HepG2 (cell line): ENCODE measurements around the gene GNG12. TPM values are rescaled to one million over a fixed set of nuclear protein-coding genes. Genes with fewer than 3 reads are reported as not detected.

ENCODE experiments used
- AKNA ChIP-seq: sonication (generic); formaldehyde crosslinking; IDR thresholded peaks from 2 replicates; pipeline ENCODE4 v1.4.0; 2020; ENCODE audit warnings: missing genetic modification reagents, borderline replicate concordance
- BCL3 ChIP-seq: sonication (generic); formaldehyde crosslinking; IDR thresholded peaks from 2 replicates; pipeline ENCODE4 v1.5.1; 2020; ENCODE audit warnings: mild to moderate bottlenecking, missing genetic modification reagents, moderate library complexity
- BCL6 ChIP-seq: IDR thresholded peaks from 2 replicates; pipeline ENCODE4 v1.6.1; 2016; ENCODE audit warnings: missing genetic modification reagents, missing compliant biosample characterization
- CENPT ChIP-seq: sonication (generic); formaldehyde crosslinking; IDR thresholded peaks from 2 replicates; pipeline ENCODE4 v1.8.0; 2022; ENCODE audit warnings: low read depth, mild to moderate bottlenecking, moderate library complexity, missing genetic modification reagents
- DDIT3 ChIP-seq: sonication (generic); formaldehyde crosslinking; IDR thresholded peaks from 2 replicates; pipeline ENCODE4 v1.4.0; 2020; ENCODE audit warnings: mild to moderate bottlenecking, missing genetic modification reagents
- ELK4 ChIP-seq: sonication (generic); formaldehyde crosslinking; IDR thresholded peaks from 2 replicates; pipeline ENCODE4 v1.9.0; 2021; ENCODE audit warnings: missing genetic modification reagents, borderline replicate concordance
- GATAD1 ChIP-seq: IDR thresholded peaks from 2 replicates; pipeline ENCODE4 v1.6.1; 2016; ENCODE audit warnings: missing genetic modification reagents, missing compliant biosample characterization
- HDAC2 ChIP-seq: sonication (generic); formaldehyde crosslinking; IDR thresholded peaks from 2 replicates; pipeline ENCODE4 v1.4.0; 2020; ENCODE audit warnings: missing genetic modification reagents
- HOXA5 ChIP-seq: sonication (generic); formaldehyde crosslinking; IDR thresholded peaks from 2 replicates; pipeline ENCODE4 v1.4.0; 2020; ENCODE audit warnings: missing genetic modification reagents
- IKZF5 ChIP-seq: IDR thresholded peaks from 2 replicates; pipeline ENCODE4 v1.6.1; 2018; ENCODE audit warnings: missing genetic modification reagents, mild to moderate bottlenecking, missing compliant biosample characterization
- KDM2A ChIP-seq: sonication (generic); formaldehyde crosslinking; IDR thresholded peaks from 2 replicates; pipeline ENCODE4 v1.4.0; 2020; ENCODE audit warnings: low read depth, missing genetic modification reagents, borderline replicate concordance
- MTF1 ChIP-seq: sonication (generic); formaldehyde crosslinking; IDR thresholded peaks from 2 replicates; pipeline ENCODE4 v1.5.0; 2020; ENCODE audit warnings: missing genetic modification reagents
- NFKB2 ChIP-seq: sonication (generic); formaldehyde crosslinking; IDR thresholded peaks from 2 replicates; pipeline ENCODE4 v1.4.0; 2020; ENCODE audit warnings: missing genetic modification reagents, borderline replicate concordance
- PTBP1 ChIP-seq: fragments of 200-400 bp; formaldehyde crosslinking; IDR thresholded peaks from 2 replicates; pipeline ENCODE4 v1.6.1; 2018; ENCODE audit warnings: low read length, low read depth; ENCODE audit not compliant: poor library complexity, severe bottlenecking
- TEAD2 ChIP-seq: sonication (generic); formaldehyde crosslinking; IDR thresholded peaks from 2 replicates; pipeline ENCODE4 v1.9.0; 2021; ENCODE audit warnings: missing genetic modification reagents
- ZEB1 ChIP-seq: IDR thresholded peaks from 2 replicates; pipeline ENCODE4 v1.6.1; 2012; ENCODE audit warnings: mild to moderate bottlenecking, low read depth, inconsistent platforms; ENCODE audit not compliant: insufficient replicate concordance
- ZNF432 ChIP-seq: sonication (generic); formaldehyde crosslinking; IDR thresholded peaks from 2 replicates; pipeline ENCODE4 v1.5.0; 2020; ENCODE audit warnings: missing genetic modification reagents, mild to moderate bottlenecking, borderline replicate concordance
- ZNF446 ChIP-seq: sonication (generic); formaldehyde crosslinking; IDR thresholded peaks from 2 replicates; pipeline ENCODE4 v1.5.0; 2020; ENCODE audit warnings: mild to moderate bottlenecking, missing genetic modification reagents
- ZNF841 ChIP-seq: sonication (generic); formaldehyde crosslinking; IDR thresholded peaks from 2 replicates; pipeline ENCODE4 v1.8.1; 2023; ENCODE audit warnings: missing genetic modification reagents, borderline replicate concordance
- ZSCAN20 ChIP-seq: sonication (generic); formaldehyde crosslinking; IDR thresholded peaks from 2 replicates; pipeline ENCODE4 v1.4.0; 2020; ENCODE audit warnings: missing genetic modification reagents, mild to moderate bottlenecking, borderline replicate concordance
- polyA plus RNA-seq, 8 experiments: library from polyadenylated mRNA; depleted of rRNA in 3 of 8; stranded (reverse) in 7 of 8; unstranded in 1 of 8; fragments of >200 nt; fragmentation: Illumina TruSeq in 4 of 8; extraction: Trizol in 4 of 8; gene quantifications; 2 replicates each; pipeline versions ENCODE4 v1.2.1 to v1.2.3, GENCODE V29; 2011 to 2016; ENCODE audit warnings: low read depth in 4 of 8, missing spikeins in 1 of 8, mixed read lengths in 1 of 8; ENCODE audit not compliant: insufficient read depth in 1 of 8
- total RNA-seq, 5 experiments: library from RNA; depleted of rRNA; stranded (reverse); fragments of >200 nt; fragmentation: Illumina TruSeq; extraction: Trizol; gene quantifications; 2 replicates each; pipeline ENCODE4 v1.2.3, GENCODE V29; 2016; ENCODE audit warnings: low read depth in 1 of 5

The GNG12 gene
- total and polyA plus RNA-seq, 2 of the 13 experiments (the other 11 are each of a cell fraction or from before 2014, with no cell fraction given): 0.11 TPM

- no peak for TF ChIP-seq AKNA (CRISPR knock-in tag)
- no peak for TF ChIP-seq ZSCAN20 (CRISPR knock-in tag)
- TF ChIP-seq CENPT (CRISPR knock-in tag): no peak
- TF ChIP-seq ZNF432 (CRISPR knock-in tag): no peak
- no peak for TF ChIP-seq ZNF446 (CRISPR knock-in tag)
- TF ChIP-seq IKZF5 (CRISPR knock-in tag): peak; percentile 87
- no peak for TF ChIP-seq ELK4 (CRISPR knock-in tag)
- TF ChIP-seq NFKB2 (CRISPR knock-in tag): 0 out of 2 replicates have a peak, but pooled peaks have one; percentile 30
- no peak for TF ChIP-seq ZEB1
- peak; percentile 89 for TF ChIP-seq HDAC2 (CRISPR knock-in tag)
- TF ChIP-seq HOXA5 (CRISPR knock-in tag): peak; percentile 73; the same call in 1 of the 2 replicates
- TF ChIP-seq BCL3 (CRISPR knock-in tag): no peak
- peak; percentile 79 for TF ChIP-seq BCL6
- TF ChIP-seq PTBP1: no peak
- TF ChIP-seq DDIT3 (CRISPR knock-in tag): no peak
- 0 out of 2 replicates have a peak, but pooled peaks have one; percentile 58 for TF ChIP-seq TEAD2 (CRISPR knock-in tag)
- 0 out of 2 replicates have a peak, but pooled peaks have one; percentile 14 for TF ChIP-seq KDM2A (CRISPR knock-in tag)
- no peak for TF ChIP-seq MTF1
- no peak for TF ChIP-seq ZNF841 (CRISPR knock-in tag)
- peak; percentile 46 for TF ChIP-seq GATAD1 (CRISPR knock-in tag)
These were observed 132.4 kb downstream of the GNG12 start (continued) for GRCh38 chr1:67700692-67701410.
